Ascending aorta (tissue), 2 donors: ENCODE results near the gene PCDHB15. TPM values are rescaled to one million over a fixed set of nuclear protein-coding genes. Genes with fewer than 3 reads are reported as not detected.
"Not testable (repeated sequence)": the region's sequence is repeated elsewhere in the genome, so short reads cannot be mapped to it uniquely, and the experiment has no call there.

Experiments used
- DNase-seq, 2 donors: peaks; one replicate each; pipeline ENCODE4 v3.0.0-alpha.2; 2019; ENCODE audit warnings: low spot score in 2 of 2
- H3K27ac ChIP-seq, 2 donors: fragments of 200-600 bp; sonication (generic); one replicate each; pipeline ENCODE4 v1.5.1; 2016 to 2017; ENCODE audit warnings: mild to moderate bottlenecking in 1 of 2
- H3K27me3 ChIP-seq: fragments of 200-600 bp; sonication (generic); one replicate; pipeline ENCODE4 v1.5.1; 2017
- H3K36me3 ChIP-seq, 2 donors: fragments of 200-600 bp; sonication (generic); one replicate each; pipeline ENCODE4 v1.5.1; 2016
- H3K4me1 ChIP-seq, 2 donors: fragments of 200-600 bp; sonication (generic); one replicate each; pipeline ENCODE4 v1.5.1; 2016 to 2017; ENCODE audit warnings: mild to moderate bottlenecking in 1 of 2
- H3K4me3 ChIP-seq, 2 donors: fragments of 200-600 bp; sonication (generic); one replicate each; pipeline ENCODE4 v1.5.1; 2016 to 2017; ENCODE audit warnings: mild to moderate bottlenecking in 1 of 2
- H3K9me3 ChIP-seq, 2 donors: fragments of 200-600 bp; sonication (generic); one replicate each; pipeline ENCODE4 v1.5.1; 2016
- CTCF ChIP-seq, 3 experiments: fragments of 200-600 bp in 2 of 3; fragments of 450-650 bp in 1 of 3; sonication (generic) in 2 of 3; IDR thresholded peaks; one replicate each; pipeline ENCODE4 v1.5.1; 2016 to 2019; ENCODE audit warnings: antibody characterized with exemption in 3 of 3, mild to moderate bottlenecking in 1 of 3, moderate library complexity in 1 of 3
- intact Hi-C: fragments of 100-400 bp; cut with DNase I; formaldehyde crosslinking; loops from one replicate; pipeline ENCODE4 v1.15.1; 2023
- total RNA-seq: library from RNA; depleted of rRNA; stranded (reverse); fragments of >200 nt; gene quantifications from one replicate; pipeline ENCODE4 v1.1.0, GENCODE V29; 2016

PCDHB15 gene
- total RNA-seq, 1 donor from 2014 or later, result 2.9 TPM

GRCh38 chr5:141236516-141237313 lies 8.5 kb upstream of the PCDHB15 start:
- intact Hi-C loops, result no loop called here
- H3K4me3 ChIP-seq, result no peak overlapping the region
- TF ChIP-seq CTCF (IDR thresholded peaks at IDR 0.05), result no peak

GRCh38 chr5:141241496-141241895 lies 3.7 kb upstream of the PCDHB15 start:
- Histone ChIP-seq H3K27me3 (no peaks in the 10 kb centered on the region), H3K36me3 (peaks cover 0 to 3% of the 10 kb centered on the region in 2 donors), H3K4me3 (peak overlapping the region in 1 of 2 donors; percentile 13), H3K27ac (no peak overlapping the region), H3K9me3 (peaks cover 99 to 100% of the 10 kb centered on the region in 2 donors), H3K4me1 (no peaks in the 10 kb centered on the region)
- intact Hi-C loops, result no loop called here
- DNase-seq, result no peak
- TF ChIP-seq CTCF (IDR thresholded peaks at IDR 0.05), result no peak

More at GRCh38 chr5:141236516-141237313, 8.5 kb upstream of the PCDHB15 start:
- no peaks in the 10 kb centered on the region for H3K4me1 ChIP-seq
- no peak for DNase-seq
- H3K27me3 ChIP-seq, result no peaks in the 10 kb centered on the region
- no peak overlapping the region for H3K27ac ChIP-seq
- no peaks in the 10 kb centered on the region for H3K36me3 ChIP-seq
- H3K9me3 ChIP-seq, result peaks cover 78 to 99% of the 10 kb centered on the region in 2 donors

- H3K9me3 ChIP-seq, result peaks cover 96 to 100% of the 10 kb centered on the region in 2 donors
- H3K4me1 ChIP-seq, H3K27me3 ChIP-seq, H3K4me3 ChIP-seq, DNase-seq, intact Hi-C loops, H3K36me3 ChIP-seq, H3K27ac ChIP-seq: not testable (repeated sequence)
Observed at GRCh38 chr5:141246971-141247370, 1.8 kb downstream of the PCDHB15 start.

GRCh38 chr5:141247434-141247833 lies 2.2 kb downstream of the PCDHB15 start:
- DNase-seq, H3K4me1 ChIP-seq, H3K36me3 ChIP-seq, intact Hi-C loops, H3K27me3 ChIP-seq, H3K27ac ChIP-seq, H3K4me3 ChIP-seq: not testable (repeated sequence)
- peaks cover 95 to 100% of the 10 kb centered on the region in 2 donors for H3K9me3 ChIP-seq

- DNase-seq, result no peak
- no peaks in the 10 kb centered on the region for H3K27me3 ChIP-seq
- H3K27ac ChIP-seq, result no peak overlapping the region
- peaks cover 3 to 7% of the 10 kb centered on the region in 2 donors for H3K36me3 ChIP-seq
- intact Hi-C loops, result no loop called here
- no peaks in the 10 kb centered on the region for H3K4me1 ChIP-seq
- H3K4me3 ChIP-seq, result no peak overlapping the region
- peaks cover 92 to 100% of the 10 kb centered on the region in 2 donors for H3K9me3 ChIP-seq
- no peak for TF ChIP-seq CTCF (IDR thresholded peaks at IDR 0.05)
Observed at GRCh38 chr5:141250576-141250975, 5.4 kb downstream of the PCDHB15 start.

- Histone ChIP-seq H3K9me3 (peaks cover 95 to 100% of the 10 kb centered on the region in 2 donors), H3K27me3 (no peaks in the 10 kb centered on the region), H3K36me3 (no peaks in the 10 kb centered on the region), H3K27ac (no peak overlapping the region), H3K4me3 (no peak overlapping the region), H3K4me1 (no peaks in the 10 kb centered on the region)
- intact Hi-C loops, result no loop called here
- no peak for DNase-seq
- no peak for TF ChIP-seq CTCF (IDR thresholded peaks at IDR 0.05)
Observed at GRCh38 chr5:141258464-141258863, 13.3 kb downstream of the PCDHB15 start.
